PC-3 (cell line): Measurements from ENCODE around the gene HKDC1.

Experiments
- CTCF ChIP-seq: fragments of 300-600 bp; sonication (generic); conservative IDR thresholded peaks from 2 replicates; pipeline ENCODE4 v1.5.1; 2017; ENCODE audit warnings: antibody characterized with exemption, low read depth, mild to moderate bottlenecking, low read length
- EZH2phosphoT487 ChIP-seq: fragments of 300-600 bp; sonication (generic); IDR thresholded peaks from 2 replicates; pipeline ENCODE4 v1.6.1; 2018; ENCODE audit warnings: mild to moderate bottlenecking, antibody characterized with exemption, low read length, borderline replicate concordance

GRCh38 chr10:69272624-69273023 lies 52.5 kb downstream of the HKDC1 start:
- TF ChIP-seq CTCF (no peak), EZH2phosphoT487 (no peak)
